Measurements from ENCODE around the gene KLK10.
"Not testable (repeated sequence)": the region's sequence is repeated elsewhere in the genome, so short reads cannot be mapped to it uniquely, and the experiment has no call there.

The KLK10 gene

GRCh38 chr19:51003316-51003715 is 16.2 kb downstream of the KLK10 start:
- no peak for FAIRE-seq
- DNase-seq (ENCODE audit: insufficient read length, low spot score): no peak

GRCh38 chr19:51002542-51003311 is 16.8 kb downstream of the KLK10 start:
- FAIRE-seq (no peak), DNase-seq (ENCODE audit: insufficient read length, low spot score) (no peak)

- FAIRE-seq: no peak
These were observed 17.4 kb downstream of the KLK10 start for GRCh38 chr19:51002089-51002532.

GRCh38 chr19:51001515-51001914 is 18.0 kb downstream of the KLK10 start, which contains the start of gene KLK8:
TSS of gene KLK8 (minus strand) at chr19:51001604. CDS start at chr19:51001167, 437 bp downstream.
- no peak for FAIRE-seq

More at GRCh38 chr19:51002089-51002532, 17.4 kb downstream of the KLK10 start:
- DNase-seq (ENCODE audit: insufficient read length, low spot score): no peak

GRCh38 chr19:51000981-51001380 is 18.5 kb downstream of the KLK10 start:
- FAIRE-seq (no peak), DNase-seq (ENCODE audit: insufficient read length, low spot score) (no peak)

More at GRCh38 chr19:51001515-51001914, 18.0 kb downstream of the KLK10 start, which contains the start of gene KLK8:
- DNase-seq (ENCODE audit: insufficient read length, low spot score): no peak

- FAIRE-seq: no peak
- DNase-seq (ENCODE audit: insufficient read length, low spot score): no peak
These were observed 19.1 kb downstream of the KLK10 start for GRCh38 chr19:51000426-51000825.

- no peak for DNase-seq (ENCODE audit: insufficient read length, low spot score)
- no peak for FAIRE-seq
These were observed 20.8 kb downstream of the KLK10 start for GRCh38 chr19:50998686-50999085.

- DNase-seq (ENCODE audit: insufficient read length, low spot score) (no peak), FAIRE-seq (no peak)
These were observed 21.4 kb downstream of the KLK10 start for GRCh38 chr19:50998061-50998460.

GRCh38 chr19:50994129-50994528 is 25.4 kb downstream of the KLK10 start:
- no peak for DNase-seq (ENCODE audit: insufficient read length, low spot score)
- FAIRE-seq: no peak

- FAIRE-seq (no peak), DNase-seq (ENCODE audit: insufficient read length, low spot score) (no peak)
These were observed 26.9 kb downstream of the KLK10 start for GRCh38 chr19:50992666-50993035.

GRCh38 chr19:50984416-50984815 is 35.1 kb downstream of the KLK10 start:
- not testable (repeated sequence) for FAIRE-seq; DNase-seq (ENCODE audit: insufficient read length, low spot score)

- DNase-seq (ENCODE audit: insufficient read length, low spot score): no peak
- no peak for FAIRE-seq
These were observed 35.8 kb downstream of the KLK10 start, which contains the start of gene KLK7 for GRCh38 chr19:50983625-50984292. TSS of gene KLK7 (minus strand) at chr19:50983917. CDS start at chr19:50982399, 1,518 bp downstream.

- FAIRE-seq (no peak), DNase-seq (ENCODE audit: insufficient read length, low spot score) (no peak)
These were observed 37.3 kb downstream of the KLK10 start for GRCh38 chr19:50982186-50982585.

- no peak for DNase-seq (ENCODE audit: insufficient read length, low spot score)
- no peak for FAIRE-seq
These were observed 37.8 kb downstream of the KLK10 start for GRCh38 chr19:50981587-50982146.

GRCh38 chr19:50980208-50980607 is 39.3 kb downstream of the KLK10 start:
- no peak for DNase-seq (ENCODE audit: insufficient read length, low spot score)
- no peak for FAIRE-seq

GRCh38 chr19:50979758-50980157 is 39.8 kb downstream of the KLK10 start:
- FAIRE-seq: no peak

GRCh38 chr19:50978772-50979390 is 40.6 kb downstream of the KLK10 start:
- FAIRE-seq: no peak

More at GRCh38 chr19:50979758-50980157, 39.8 kb downstream of the KLK10 start:
- DNase-seq (ENCODE audit: insufficient read length, low spot score): no peak

GRCh38 chr19:50977626-50978025 is 41.9 kb downstream of the KLK10 start:
- FAIRE-seq (no peak), DNase-seq (ENCODE audit: insufficient read length, low spot score) (no peak)

More at GRCh38 chr19:50978772-50979390, 40.6 kb downstream of the KLK10 start:
- no peak for DNase-seq (ENCODE audit: insufficient read length, low spot score)

GRCh38 chr19:50975766-50976165 is 43.7 kb downstream of the KLK10 start:
- FAIRE-seq: no peak
- no peak for DNase-seq (ENCODE audit: insufficient read length, low spot score)

- FAIRE-seq (no peak), DNase-seq (ENCODE audit: insufficient read length, low spot score) (no peak)
These were observed 44.6 kb downstream of the KLK10 start for GRCh38 chr19:50974702-50975556.
